Endothelial cell (in vitro differentiated cells): ENCODE measurements around the gene ESCO1. TPM values are rescaled to one million over a fixed set of nuclear protein-coding genes. Genes with fewer than 3 reads are reported as not detected.
A peak's percentile ranks its signal among the peaks of the same experiment; 100 is the strongest.

Experiments
- DNase-seq: peaks from one replicate; pipeline ENCODE4 v3.0.0; 2021; ENCODE audit warnings: low spot score
- H3K27ac Mint-ChIP-seq: one replicate; pipeline ENCODE4 v1.8.0; 2021; ENCODE audit warnings: mixed read lengths, inconsistent platforms; ENCODE audit not compliant: unreplicated experiment
- H3K27me3 Mint-ChIP-seq: one replicate; pipeline ENCODE4 v1.8.0; 2021; ENCODE audit warnings: mild to moderate bottlenecking, moderate library complexity, mixed read lengths, inconsistent platforms; ENCODE audit not compliant: unreplicated experiment
- H3K36me3 Mint-ChIP-seq: one replicate; pipeline ENCODE4 v1.8.0; 2021; ENCODE audit warnings: mild to moderate bottlenecking, low read depth, mixed read lengths, inconsistent platforms; ENCODE audit not compliant: unreplicated experiment
- H3K4me1 Mint-ChIP-seq: one replicate; pipeline ENCODE4 v1.8.0; 2021; ENCODE audit warnings: mild to moderate bottlenecking, mixed read lengths, inconsistent platforms; ENCODE audit not compliant: unreplicated experiment
- H3K4me3 Mint-ChIP-seq: one replicate; pipeline ENCODE4 v1.8.0; 2021; ENCODE audit warnings: mild to moderate bottlenecking, mixed read lengths, inconsistent platforms; ENCODE audit not compliant: unreplicated experiment
- H3K9me3 Mint-ChIP-seq: one replicate; pipeline ENCODE4 v1.8.0; 2021; ENCODE audit warnings: mixed read lengths, inconsistent platforms; ENCODE audit not compliant: unreplicated experiment
- total RNA-seq: library from RNA; stranded (reverse); fragmentation: NEBNext Ultra II Directional; extraction: Animal tissue kit (Norgen Biotek cat#: 25700); gene quantifications from one replicate; pipeline ENCODE4 v1.2.1, GENCODE V29; 2021; ENCODE audit not compliant: unreplicated experiment
- TF ChIP-seq, protein P1 (sequence below): fragments of 200-600 bp; sonication (generic); IDR thresholded peaks from one replicate; pipeline ENCODE4 v1.5.0; 2021; ENCODE audit warnings: antibody characterized with exemption; ENCODE audit not compliant: unreplicated experiment

The ESCO1 gene
- total RNA-seq, 1 donor from 2014 or later: 19.3 TPM

DNA sequence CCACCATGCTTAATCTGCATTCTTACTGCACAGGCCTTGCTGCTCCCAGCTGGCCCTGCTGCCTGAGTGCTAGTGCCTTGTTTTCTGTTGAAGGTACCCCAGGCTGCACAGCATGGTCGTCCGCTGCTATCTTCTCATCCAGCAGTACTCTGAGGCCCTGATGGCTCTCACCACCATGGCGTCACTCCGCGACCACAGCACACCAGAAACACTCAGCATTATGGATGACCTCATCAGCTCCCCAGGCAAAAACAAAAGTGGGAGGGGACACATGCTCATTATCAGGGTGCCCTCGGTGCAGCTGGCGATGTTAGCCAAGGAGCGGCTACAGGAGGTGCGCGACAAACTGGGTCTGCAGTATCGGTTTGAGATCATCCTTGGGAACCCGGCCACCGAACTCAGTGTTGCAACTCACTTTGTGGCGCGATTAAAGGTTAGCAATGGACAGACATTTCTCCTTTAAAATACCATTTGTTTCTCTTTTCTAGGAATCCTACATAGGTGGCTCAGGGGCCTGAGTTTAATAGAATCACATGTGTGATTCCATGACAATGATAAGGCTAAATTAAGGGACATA is 110.5 kb downstream of the ESCO1 start:
- H3K27ac Mint-ChIP-seq: no peak overlapping the region
- TF ChIP-seq, protein P1, sequence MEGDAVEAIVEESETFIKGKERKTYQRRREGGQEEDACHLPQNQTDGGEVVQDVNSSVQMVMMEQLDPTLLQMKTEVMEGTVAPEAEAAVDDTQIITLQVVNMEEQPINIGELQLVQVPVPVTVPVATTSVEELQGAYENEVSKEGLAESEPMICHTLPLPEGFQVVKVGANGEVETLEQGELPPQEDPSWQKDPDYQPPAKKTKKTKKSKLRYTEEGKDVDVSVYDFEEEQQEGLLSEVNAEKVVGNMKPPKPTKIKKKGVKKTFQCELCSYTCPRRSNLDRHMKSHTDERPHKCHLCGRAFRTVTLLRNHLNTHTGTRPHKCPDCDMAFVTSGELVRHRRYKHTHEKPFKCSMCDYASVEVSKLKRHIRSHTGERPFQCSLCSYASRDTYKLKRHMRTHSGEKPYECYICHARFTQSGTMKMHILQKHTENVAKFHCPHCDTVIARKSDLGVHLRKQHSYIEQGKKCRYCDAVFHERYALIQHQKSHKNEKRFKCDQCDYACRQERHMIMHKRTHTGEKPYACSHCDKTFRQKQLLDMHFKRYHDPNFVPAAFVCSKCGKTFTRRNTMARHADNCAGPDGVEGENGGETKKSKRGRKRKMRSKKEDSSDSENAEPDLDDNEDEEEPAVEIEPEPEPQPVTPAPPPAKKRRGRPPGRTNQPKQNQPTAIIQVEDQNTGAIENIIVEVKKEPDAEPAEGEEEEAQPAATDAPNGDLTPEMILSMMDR: no peak
- H3K4me3 Mint-ChIP-seq: no peak overlapping the region
- H3K36me3 Mint-ChIP-seq: peaks cover 29% of the 10 kb centered on the region
- H3K4me1 Mint-ChIP-seq: peaks cover 5% of the 10 kb centered on the region
- no peak for DNase-seq
- no peaks in the 10 kb centered on the region for H3K9me3 Mint-ChIP-seq
- no peaks in the 10 kb centered on the region for H3K27me3 Mint-ChIP-seq

DNA sequence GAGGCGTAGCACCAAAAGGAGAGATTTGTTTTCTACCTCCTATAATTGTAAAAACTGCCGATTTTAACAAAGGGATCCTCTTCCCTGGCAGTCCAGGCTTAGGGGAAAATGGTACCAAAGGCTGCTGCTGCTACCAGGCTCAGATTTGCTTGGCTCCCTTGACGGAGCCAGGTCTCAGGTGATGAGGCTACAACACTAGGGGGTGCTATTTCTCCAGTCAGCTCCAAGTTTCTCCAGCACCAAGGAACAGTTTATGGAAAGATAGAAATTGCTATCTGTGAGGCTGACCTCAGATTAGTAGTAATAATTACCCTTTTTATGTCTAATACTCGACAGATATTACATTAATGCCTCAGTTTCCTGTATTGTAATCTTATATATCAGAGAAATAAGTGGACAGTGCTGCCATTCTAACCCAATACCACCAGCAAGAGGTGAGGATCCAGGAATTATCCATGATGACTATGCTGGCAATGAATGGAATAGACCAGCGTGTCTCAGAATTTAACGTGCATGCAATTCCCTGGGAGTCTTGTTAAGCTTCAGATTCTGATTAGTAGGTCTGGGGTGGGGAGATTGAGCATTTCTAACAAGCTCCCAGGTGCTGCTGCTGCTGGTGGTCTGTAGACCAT is 111.3 kb downstream of the ESCO1 start:
- H3K4me3 Mint-ChIP-seq: no peak overlapping the region
- TF ChIP-seq, protein P1: peak; percentile 83
- peaks cover 7% of the 10 kb centered on the region for H3K4me1 Mint-ChIP-seq
- no peaks in the 10 kb centered on the region for H3K27me3 Mint-ChIP-seq
- peak; percentile 53 for DNase-seq
- no peaks in the 10 kb centered on the region for H3K9me3 Mint-ChIP-seq
- H3K27ac Mint-ChIP-seq: no peak overlapping the region
- peaks cover 32% of the 10 kb centered on the region for H3K36me3 Mint-ChIP-seq

DNA sequence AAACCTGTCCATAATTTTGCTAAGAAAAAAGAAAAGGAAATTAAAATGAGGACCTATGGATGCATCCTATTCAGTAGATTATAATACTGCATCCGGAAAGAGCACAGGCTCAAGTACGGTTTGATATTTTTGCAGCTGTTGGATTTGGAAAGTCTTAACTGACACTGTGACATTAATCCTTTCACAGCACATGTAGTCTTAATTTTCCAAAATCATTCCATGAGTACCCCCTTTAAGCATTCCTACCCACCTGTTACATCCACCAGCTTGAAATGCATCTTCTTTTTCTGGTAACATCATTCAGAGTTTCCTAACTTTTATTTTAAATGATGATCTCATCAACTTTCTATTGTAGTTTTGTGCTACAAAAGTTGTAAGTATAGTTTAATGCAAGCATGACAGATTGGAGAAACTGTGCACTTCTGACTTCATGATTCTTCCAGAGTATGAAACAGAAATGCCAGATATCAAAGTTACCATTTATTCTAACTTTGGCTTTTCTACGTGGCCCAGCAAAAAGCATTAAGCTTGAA is 113.5 kb downstream of the ESCO1 start:
- TF ChIP-seq, protein P1: no peak
- Mint-ChIP-seq H3K27me3 (no peaks in the 10 kb centered on the region), H3K27ac (no peak overlapping the region), H3K4me3 (peak overlapping the region; percentile 9), H3K9me3 (no peaks in the 10 kb centered on the region), H3K36me3 (peaks cover 33% of the 10 kb centered on the region), H3K4me1 (peaks cover 7% of the 10 kb centered on the region)
- DNase-seq: no peak

DNA sequence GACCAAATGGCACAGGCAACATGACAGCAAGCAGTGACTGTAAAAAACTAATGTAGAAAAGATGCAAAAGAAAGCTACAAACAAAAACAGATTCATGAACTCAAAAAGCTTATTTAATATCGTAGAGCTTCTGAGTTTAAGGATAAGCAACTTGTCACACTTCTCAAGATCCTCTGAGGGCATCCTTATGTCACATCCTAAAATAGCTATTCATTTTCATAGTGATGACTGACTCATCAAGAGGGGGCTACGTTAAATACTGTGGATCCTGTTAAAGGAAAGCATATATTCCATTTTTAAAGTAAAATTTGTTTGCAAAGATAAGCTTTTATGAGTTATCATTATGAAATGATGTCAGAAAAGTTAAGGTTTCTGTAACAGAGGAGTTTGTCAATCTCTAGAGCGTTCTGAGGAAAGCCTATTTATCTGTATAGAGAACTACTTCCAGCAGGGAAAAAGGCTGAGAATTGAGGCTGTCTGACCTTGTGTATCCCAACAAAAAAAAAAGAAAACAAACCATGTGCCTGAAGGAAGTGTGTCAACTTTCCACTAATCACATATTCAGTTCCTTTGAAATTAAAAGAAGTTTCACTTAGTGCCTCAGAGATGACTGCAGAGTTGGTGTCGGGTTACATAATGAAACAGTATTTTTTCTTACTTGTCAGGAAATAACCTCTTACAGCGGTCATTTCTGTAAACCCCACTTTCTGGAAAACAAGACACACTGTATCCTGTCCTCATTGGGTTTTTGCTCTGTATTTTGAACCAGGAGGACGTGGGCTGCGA is 115.5 kb downstream of the ESCO1 start:
- Mint-ChIP-seq H3K4me3 (no peak overlapping the region), H3K27me3 (peaks cover 2% of the 10 kb centered on the region), H3K36me3 (peaks cover 30% of the 10 kb centered on the region), H3K9me3 (no peaks in the 10 kb centered on the region), H3K4me1 (peaks cover 7% of the 10 kb centered on the region), H3K27ac (no peak overlapping the region)
- no peak for DNase-seq
- TF ChIP-seq, protein P1: no peak

DNA sequence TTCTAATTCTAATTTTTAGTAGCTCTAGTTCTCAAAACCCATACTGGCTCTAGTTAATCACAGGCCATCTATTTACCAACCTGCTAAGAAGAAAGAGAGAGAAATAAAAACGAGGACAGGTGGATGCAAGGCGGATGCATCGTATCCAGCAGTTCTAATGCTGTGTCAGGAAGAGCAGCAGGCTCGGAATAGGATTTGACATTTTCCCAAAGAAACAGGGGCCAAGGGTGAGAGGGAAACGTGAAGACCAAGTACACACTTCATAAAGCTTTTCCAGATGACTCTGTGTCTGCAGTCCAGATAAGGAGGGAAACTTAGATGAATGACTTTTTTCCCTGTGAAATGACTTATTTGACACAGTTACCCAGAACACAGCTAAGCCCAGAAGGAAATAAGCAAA is 117.5 kb downstream of the ESCO1 start:
- TF ChIP-seq, protein P1: no peak
- H3K36me3 Mint-ChIP-seq: peaks cover 21% of the 10 kb centered on the region
- H3K4me1 Mint-ChIP-seq: peaks cover 7% of the 10 kb centered on the region
- no peak overlapping the region for H3K27ac Mint-ChIP-seq
- peaks cover 2% of the 10 kb centered on the region for H3K27me3 Mint-ChIP-seq
- peak overlapping the region; percentile 29 for H3K4me3 Mint-ChIP-seq
- no peak for DNase-seq
- H3K9me3 Mint-ChIP-seq: no peaks in the 10 kb centered on the region
